AG10803 (cell line): ENCODE results near the gene CCDC170.

ENCODE experiments used
- DNase-seq: peaks from one replicate; pipeline ENCODE4 v3.0.0; 2010; ENCODE audit warnings: low read depth
- H3K4me3 ChIP-seq: 2 replicates; pipeline ENCODE4 v1.5.1; 2011; ENCODE audit warnings: mild to moderate bottlenecking, low read length, control low read depth
- CTCF ChIP-seq: conservative IDR thresholded peaks from 2 replicates; pipeline ENCODE4 v1.5.1; 2011; ENCODE audit warnings: mild to moderate bottlenecking, low read length, control low read depth, inconsistent platforms

Gene CCDC170

GRCh38 chr6:151546941-151547659, 53.3 kb downstream of the CCDC170 start:
- no peak overlapping the region for H3K4me3 ChIP-seq
- TF ChIP-seq CTCF = no peak
- no peak for DNase-seq

DNA sequence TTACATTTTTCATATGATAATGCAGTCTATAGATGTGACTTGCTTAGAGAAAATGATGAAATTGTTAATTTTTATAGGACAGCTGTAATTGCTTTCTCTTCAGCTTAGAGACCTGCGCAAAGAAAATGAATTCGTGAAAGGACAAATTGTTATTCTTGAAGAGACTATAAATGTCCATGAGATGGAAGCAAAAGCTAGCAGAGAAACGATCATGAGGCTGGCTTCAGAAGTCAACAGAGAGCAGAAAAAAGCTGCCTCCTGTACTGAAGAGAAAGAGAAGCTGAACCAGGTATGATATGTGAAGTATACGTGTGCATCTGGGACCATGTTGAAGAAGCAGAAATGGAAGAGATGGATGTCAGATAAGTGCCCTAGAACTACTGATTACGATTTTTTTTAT, 54.4 kb downstream of the CCDC170 start:
- no peak overlapping the region for H3K4me3 ChIP-seq
- TF ChIP-seq CTCF = no peak
- DNase-seq = no peak

DNA sequence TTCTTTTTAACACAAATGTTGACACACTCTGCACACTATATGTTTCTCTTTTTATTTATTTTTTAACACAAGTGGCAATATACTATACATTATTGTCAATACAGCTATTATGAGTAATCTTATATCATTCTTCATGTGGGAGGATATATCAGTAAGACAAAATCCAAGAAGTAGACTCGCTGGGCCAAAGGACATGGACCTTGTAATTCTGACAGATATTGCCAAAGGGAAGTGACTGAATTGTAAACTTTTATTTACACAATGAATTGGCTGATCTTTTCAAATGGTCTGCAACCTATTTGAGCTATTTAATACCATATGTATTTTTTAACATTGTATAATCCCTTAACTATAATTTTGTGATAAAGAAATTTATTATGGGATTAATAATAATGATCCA, 56.0 kb downstream of the CCDC170 start:
- DNase-seq = no peak
- no peak for TF ChIP-seq CTCF
- H3K4me3 ChIP-seq = no peak overlapping the region

- H3K4me3 ChIP-seq = no peak overlapping the region
- TF ChIP-seq CTCF = no peak
- no peak for DNase-seq
Measured at GRCh38 chr6:151550618-151551017, 56.8 kb downstream of the CCDC170 start.

GRCh38 chr6:151551223-151551857, 57.5 kb downstream of the CCDC170 start:
- TF ChIP-seq CTCF = no peak
- no peak overlapping the region for H3K4me3 ChIP-seq
- no peak for DNase-seq

DNA sequence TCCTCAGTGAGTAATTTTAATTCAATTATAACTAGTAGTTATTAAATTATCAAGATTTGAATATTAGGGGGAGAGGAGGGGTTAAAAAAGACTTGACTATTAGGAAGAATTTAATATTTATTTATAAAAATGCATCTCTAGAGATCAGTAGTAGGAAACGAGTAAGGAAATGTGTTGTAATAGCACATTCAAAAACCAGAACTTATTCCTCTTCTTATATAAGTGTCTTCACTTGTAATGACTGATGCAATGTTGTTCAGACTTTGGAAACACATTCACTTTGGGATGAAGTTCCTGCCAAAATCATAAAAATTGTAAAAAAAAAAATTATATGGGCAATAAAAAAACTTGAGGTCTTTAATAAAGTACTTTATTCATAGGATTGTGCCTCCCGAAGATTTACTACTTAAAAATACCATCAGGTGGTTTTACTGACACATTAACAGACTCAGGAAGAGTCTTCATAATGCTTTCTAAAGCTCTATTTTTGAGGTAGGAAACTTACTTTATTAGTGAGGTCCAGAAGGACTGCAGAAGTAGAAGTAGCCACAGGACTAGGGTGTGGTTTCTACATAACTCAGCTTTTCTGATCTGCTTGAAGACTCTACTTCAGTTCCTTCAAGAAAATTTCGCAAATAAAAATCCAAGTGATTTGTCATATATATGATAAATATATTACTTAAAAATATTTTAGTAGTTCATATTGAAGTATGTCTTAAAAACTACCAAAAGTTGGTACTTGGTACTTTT, 59.8 kb downstream of the CCDC170 start:
- DNase-seq = peak; percentile 32
- TF ChIP-seq CTCF = no peak
- no peak overlapping the region for H3K4me3 ChIP-seq

DNA sequence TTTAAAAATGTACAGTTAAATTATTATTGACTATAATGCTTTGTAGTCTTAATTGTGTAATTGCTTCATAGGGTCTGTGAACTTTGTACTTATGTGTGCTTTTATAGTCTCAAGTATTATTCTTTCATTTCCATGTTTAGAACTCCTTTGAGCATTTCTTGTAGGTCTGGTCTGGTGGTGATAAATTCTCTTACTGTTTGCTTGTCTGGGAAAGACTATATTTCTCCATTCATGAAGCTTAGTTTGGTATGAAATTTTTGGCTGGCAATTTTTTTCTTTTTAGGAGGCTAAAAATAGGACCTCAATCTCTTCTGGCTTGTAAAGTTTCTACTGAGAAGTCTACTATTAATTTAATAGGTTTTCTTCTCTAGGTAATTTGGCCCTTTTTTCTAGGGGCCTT, 67.4 kb downstream of the CCDC170 start:
- H3K4me3 ChIP-seq = no peak overlapping the region
- no peak for TF ChIP-seq CTCF
- DNase-seq = no peak
